K562 (cell line): Measurements from ENCODE around the gene SORCS1. TPM values are rescaled to one million over a fixed set of nuclear protein-coding genes. Genes with fewer than 3 reads are reported as not detected.

ENCODE experiments used
- ATF7 ChIP-seq: fragments of 450-650 bp; IDR thresholded peaks from 2 replicates; pipeline ENCODE4 v1.7.1; 2014; ENCODE audit warnings: mild to moderate bottlenecking, moderate library complexity
- HMG20A ChIP-seq: fragments of 450-650 bp; formaldehyde crosslinking; conservative IDR thresholded peaks from 2 replicates; pipeline ENCODE4 v1.4.0; 2020; ENCODE audit warnings: mild to moderate bottlenecking, mixed read lengths
- MEIS2 ChIP-seq: fragments of 450-650 bp; IDR thresholded peaks from 2 replicates; pipeline ENCODE4 v1.6.1; 2014; ENCODE audit warnings: mild to moderate bottlenecking; ENCODE audit not compliant: partially characterized antibody
- MGA ChIP-seq: fragments of 450-650 bp; IDR thresholded peaks from 2 replicates; pipeline ENCODE4 v1.6.1; 2016; ENCODE audit warnings: mild to moderate bottlenecking, moderate library complexity
- POU5F1 ChIP-seq: fragments of 150-350 bp; IDR thresholded peaks from 2 replicates; pipeline ENCODE4 v1.6.1; 2014; ENCODE audit warnings: borderline replicate concordance, low read length, low read depth, mild to moderate bottlenecking; ENCODE audit not compliant: partially characterized antibody
- SMC3 ChIP-seq: conservative IDR thresholded peaks from 2 replicates; pipeline ENCODE4 v1.6.1; 2011; ENCODE audit warnings: low read depth, low read length, improper control_type of control experiment; ENCODE audit not compliant: insufficient read depth
- SP1 ChIP-seq: sonication (generic); formaldehyde crosslinking; IDR thresholded peaks from 2 replicates; pipeline ENCODE4 v1.8.1; 2022; ENCODE audit warnings: mild to moderate bottlenecking, missing genetic modification reagents
- ZNF644 ChIP-seq: fragments of 200-800 bp; sonication (Bioruptor generic); IDR thresholded peaks from 2 replicates; pipeline ENCODE4 v1.6.1; 2016; ENCODE audit warnings: low read depth, missing genetic modification characterization, missing compliant biosample characterization
- ZNF76 ChIP-seq: fragments of 250-450 bp; sonication (Bioruptor Pico); IDR thresholded peaks from 2 replicates; pipeline ENCODE4 v1.4.0; 2020; ENCODE audit warnings: mild to moderate bottlenecking, moderate library complexity, borderline replicate concordance
- polyA plus RNA-seq, 8 experiments: library from polyadenylated mRNA; depleted of rRNA in 4 of 8; stranded (reverse) in 5 of 8; unstranded in 3 of 8; fragments of >200 nt; fragmentation: Nextera tagmentation in 2 of 8; fragmentation: Illumina TruSeq in 1 of 8; extraction: Ambion mirVana in 2 of 8; extraction: Trizol in 1 of 8; gene quantifications; 2 replicates each; pipeline versions ENCODE4 v1.2.1 to v1.2.3, GENCODE V29; 2011 to 2014; ENCODE audit warnings: inconsistent platforms in 1 of 8, missing spikeins in 1 of 8
- total RNA-seq, 7 experiments: library from RNA; depleted of rRNA in 6 of 7; stranded (reverse); fragments of >200 nt in 6 of 7; fragmentation: Illumina TruSeq in 2 of 7; extraction: Trizol in 2 of 7; gene quantifications; 2 replicates each; pipeline versions ENCODE4 v1.2.1 to v1.2.3, GENCODE V29; 2011 to 2021; ENCODE audit warnings: low replicate concordance in 1 of 7

Gene SORCS1
- total and polyA plus RNA-seq, 9 of the 15 experiments (the other 6 are each of a cell fraction or from before 2014, with no cell fraction given): 1.5 to 3.9 (median 2.7) TPM

- TF ChIP-seq ZNF76 (CRISPR knock-in tag): no peak
- TF ChIP-seq SMC3: peak; percentile 43; the same call in 1 of the 2 replicates
- no peak for TF ChIP-seq HMG20A
- TF ChIP-seq ZNF644 (tag): no peak
- no peak for TF ChIP-seq SP1 (CRISPR knock-in tag)
- TF ChIP-seq POU5F1: no peak
- TF ChIP-seq MGA: no peak
- no peak for TF ChIP-seq ATF7
- no peak for TF ChIP-seq MEIS2
These were observed 301.0 kb downstream of the SORCS1 start (continued) for GRCh38 chr10:106863549-106863948.
